ENCODE data around the gene SAP25.
"Not testable (repeated sequence)": the region's sequence is repeated elsewhere in the genome, so short reads cannot be mapped to it uniquely, and the experiment has no call there.

SAP25 gene

DNA sequence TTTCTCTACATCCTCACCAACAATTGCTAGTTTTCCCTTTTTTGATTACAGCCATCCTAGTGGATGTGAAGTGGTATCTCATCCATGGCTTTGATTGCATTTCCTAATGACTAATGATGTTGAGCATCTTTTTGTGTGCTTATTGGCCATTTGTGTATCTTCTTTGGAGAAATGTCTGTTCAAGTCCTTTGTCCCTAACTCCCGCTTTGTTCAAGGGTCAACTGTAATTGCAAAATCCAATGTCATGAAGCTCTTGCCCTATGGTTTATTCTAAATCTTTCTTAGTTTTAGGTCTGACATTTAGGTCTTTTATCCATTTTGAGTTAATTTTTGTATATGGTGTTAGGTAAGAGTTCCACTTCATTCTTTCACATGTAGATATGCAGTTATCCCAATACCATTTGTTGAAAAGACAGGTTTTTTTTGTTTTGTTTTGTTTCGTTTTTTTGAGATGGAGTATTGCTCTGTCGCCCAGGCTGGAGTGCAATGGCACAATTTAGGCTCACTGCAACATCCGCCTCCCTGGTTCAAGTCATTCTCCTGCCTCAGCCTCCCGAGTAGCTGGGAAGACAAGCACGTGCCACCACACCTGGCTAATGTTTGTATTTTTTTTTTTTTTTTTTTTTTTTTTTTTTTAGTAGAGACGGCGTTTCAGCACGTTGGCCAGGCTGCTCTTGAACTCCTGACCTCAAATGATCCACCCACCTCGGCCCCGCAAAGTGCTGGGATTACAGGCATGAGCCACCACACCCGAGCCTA is 45.4 kb downstream of the SAP25 start:
- not testable (repeated sequence) for DNase-seq

DNA sequence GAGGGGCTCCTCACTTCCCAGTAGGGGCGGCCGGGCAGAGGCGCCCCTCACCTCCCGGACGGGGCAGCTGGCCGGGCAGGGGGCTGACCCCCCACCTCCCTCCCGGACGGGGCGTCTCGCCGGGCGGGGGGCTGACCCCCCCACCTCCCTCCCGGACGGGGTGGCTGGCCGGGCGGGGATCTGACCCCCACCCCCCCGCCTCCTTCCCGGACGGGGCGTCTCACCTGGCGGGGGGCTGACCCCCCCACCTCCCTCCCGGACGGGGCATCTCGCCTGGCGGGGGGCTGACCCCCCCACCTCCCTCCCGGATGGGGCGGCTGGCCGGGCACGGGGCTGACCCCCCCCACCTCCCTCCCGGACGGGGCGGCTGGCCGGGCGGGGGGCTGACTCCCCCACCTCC is 50.5 kb downstream of the SAP25 start:
- DNase-seq: not testable (repeated sequence)
